Endothelial cell of umbilical vein (primary cell): Measurements from ENCODE around the gene FAM120A.

Source experiments
- POLR2A ChIP-seq: IDR thresholded peaks from 2 replicates; pipeline ENCODE4 v1.6.1; 2012; ENCODE audit warnings: low read depth, mild to moderate bottlenecking, control low read depth, low read length
- TF ChIP-seq, protein P1 (sequence below), 2 donors: IDR thresholded peaks; 1 replicate in 1 of 2; 2 replicates in 1 of 2; pipeline ENCODE4 v1.5.1; 2011; ENCODE audit warnings: low read length in 2 of 2, mild to moderate bottlenecking in 2 of 2, moderate library complexity in 2 of 2, control low read depth in 1 of 2, inconsistent platforms in 1 of 2, low read depth in 1 of 2; ENCODE audit not compliant: insufficient read depth in 1 of 2; ENCODE audit errors: extremely low read depth in 1 of 2

DNA sequence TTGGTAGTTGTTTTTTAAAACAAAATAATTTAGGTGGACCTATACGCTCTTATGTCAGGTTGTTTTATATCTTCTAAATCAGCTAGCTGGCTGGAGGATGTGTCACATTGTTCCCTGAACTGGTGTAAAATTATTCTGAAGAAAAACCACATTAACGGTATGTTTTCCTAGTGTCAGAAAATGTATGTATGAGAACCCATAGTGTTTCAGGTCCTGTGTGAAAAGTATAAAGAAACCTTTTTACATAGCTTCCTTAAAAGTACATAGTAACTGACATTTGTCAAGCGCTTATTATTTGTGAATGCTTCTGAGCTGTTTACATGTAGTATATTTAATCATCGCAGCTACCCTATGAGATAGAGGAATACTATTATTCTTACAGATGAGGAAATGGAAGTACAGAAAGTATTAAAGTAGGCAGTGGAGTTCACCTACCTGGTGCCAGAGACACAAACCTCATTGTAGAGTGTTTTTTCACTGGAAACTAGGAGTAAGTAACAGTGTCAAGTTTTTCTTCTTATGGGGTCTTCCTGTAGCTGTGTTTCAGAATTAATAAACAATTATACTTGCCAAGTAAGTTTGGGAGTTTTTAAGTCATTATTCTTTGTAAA is 12.3 kb downstream of the FAM120A start:
- no peak for TF ChIP-seq POLR2A
- TF ChIP-seq, protein P1, sequence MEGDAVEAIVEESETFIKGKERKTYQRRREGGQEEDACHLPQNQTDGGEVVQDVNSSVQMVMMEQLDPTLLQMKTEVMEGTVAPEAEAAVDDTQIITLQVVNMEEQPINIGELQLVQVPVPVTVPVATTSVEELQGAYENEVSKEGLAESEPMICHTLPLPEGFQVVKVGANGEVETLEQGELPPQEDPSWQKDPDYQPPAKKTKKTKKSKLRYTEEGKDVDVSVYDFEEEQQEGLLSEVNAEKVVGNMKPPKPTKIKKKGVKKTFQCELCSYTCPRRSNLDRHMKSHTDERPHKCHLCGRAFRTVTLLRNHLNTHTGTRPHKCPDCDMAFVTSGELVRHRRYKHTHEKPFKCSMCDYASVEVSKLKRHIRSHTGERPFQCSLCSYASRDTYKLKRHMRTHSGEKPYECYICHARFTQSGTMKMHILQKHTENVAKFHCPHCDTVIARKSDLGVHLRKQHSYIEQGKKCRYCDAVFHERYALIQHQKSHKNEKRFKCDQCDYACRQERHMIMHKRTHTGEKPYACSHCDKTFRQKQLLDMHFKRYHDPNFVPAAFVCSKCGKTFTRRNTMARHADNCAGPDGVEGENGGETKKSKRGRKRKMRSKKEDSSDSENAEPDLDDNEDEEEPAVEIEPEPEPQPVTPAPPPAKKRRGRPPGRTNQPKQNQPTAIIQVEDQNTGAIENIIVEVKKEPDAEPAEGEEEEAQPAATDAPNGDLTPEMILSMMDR (IDR thresholded peaks at IDR 0.05; ENCODE audit: extremely low read depth in 1 of 2, insufficient read depth in 1 of 2, low read depth in 1 of 2, low read length in 2 of 2) = no peak
